Hepatocyte (in vitro differentiated cells): ENCODE data around the gene STARD9. TPM values are rescaled to one million over a fixed set of nuclear protein-coding genes. Genes with fewer than 3 reads are reported as not detected.

Source experiments
- DNase-seq: peaks from one replicate; pipeline ENCODE4 v3.0.0-alpha.2; 2016; ENCODE audit warnings: low spot score
- H2AFZ ChIP-seq: fragments of 200-600 bp; sonication (generic); 2 replicates; pipeline ENCODE4 v1.6.0; 2016; ENCODE audit warnings: antibody characterized with exemption, mild to moderate bottlenecking
- H3K27ac ChIP-seq: fragments of 200-600 bp; sonication (generic); 2 replicates; pipeline ENCODE4 v1.5.1; 2016; ENCODE audit warnings: mild to moderate bottlenecking
- H3K27me3 ChIP-seq: fragments of 200-600 bp; sonication (generic); 2 replicates; pipeline ENCODE4 v1.6.1; 2016
- H3K36me3 ChIP-seq: fragments of 200-600 bp; sonication (generic); replicated peaks from 2 replicates; pipeline ENCODE4 v1.5.1; 2016; ENCODE audit warnings: low read depth; ENCODE audit not compliant: insufficient read depth
- H3K4me1 ChIP-seq: fragments of 200-600 bp; sonication (generic); 2 replicates; pipeline ENCODE4 v1.5.1; 2016; ENCODE audit warnings: mild to moderate bottlenecking, moderate library complexity; ENCODE audit not compliant: insufficient read depth
- H3K4me2 ChIP-seq: fragments of 200-600 bp; sonication (generic); 2 replicates; pipeline ENCODE4 v1.6.0; 2016
- H3K4me3 ChIP-seq: fragments of 200-600 bp; sonication (generic); 2 replicates; pipeline ENCODE4 v1.5.1; 2016; ENCODE audit warnings: mild to moderate bottlenecking
- H3K79me2 ChIP-seq: fragments of 200-600 bp; sonication (generic); 2 replicates; pipeline ENCODE4 v1.6.0; 2017; ENCODE audit warnings: mild to moderate bottlenecking
- H3K9me2 ChIP-seq: fragments of 200-600 bp; sonication (generic); replicated peaks from 2 replicates; pipeline ENCODE4 v1.6.0; 2017; ENCODE audit warnings: mild to moderate bottlenecking; ENCODE audit not compliant: insufficient read depth
- H3K9me3 ChIP-seq: fragments of 200-600 bp; sonication (generic); 2 replicates; pipeline ENCODE4 v1.5.1; 2016; ENCODE audit warnings: low read depth, mild to moderate bottlenecking
- H4K20me1 ChIP-seq: fragments of 200-600 bp; sonication (generic); 2 replicates; pipeline ENCODE4 v1.6.0; 2016; ENCODE audit warnings: mild to moderate bottlenecking; ENCODE audit not compliant: insufficient read depth, poor library complexity, severe bottlenecking
- CTCF ChIP-seq: fragments of 200-600 bp; sonication (generic); IDR thresholded peaks from 2 replicates; pipeline ENCODE4 v1.5.1; 2016; ENCODE audit warnings: antibody characterized with exemption, mild to moderate bottlenecking; ENCODE audit not compliant: poor library complexity
- EZH2 ChIP-seq: fragments of 200-600 bp; sonication (generic); IDR thresholded peaks from 2 replicates; pipeline ENCODE4 v1.6.1; 2016; ENCODE audit warnings: antibody characterized with exemption, mild to moderate bottlenecking, borderline replicate concordance
- EZH2phosphoT487 ChIP-seq: fragments of 200-600 bp; sonication (generic); IDR thresholded peaks from one replicate; pipeline ENCODE4 v1.6.1; 2018; ENCODE audit warnings: antibody characterized with exemption, mild to moderate bottlenecking, low read depth, moderate library complexity; ENCODE audit not compliant: unreplicated experiment, severe bottlenecking
- WGBS: methylation state at CpG from one replicate; pipeline ENCODE4 v1.1.6; 2016; ENCODE audit warnings: low lambda C conversion rate; ENCODE audit errors: missing lambda C conversion rate; 5-methylcytosine and 5-hydroxymethylcytosine counted together
- polyA plus RNA-seq: library from polyadenylated mRNA; unstranded; fragments of >200 nt; fragmentation: Nextera tagmentation; extraction: Ambion mirVana; gene quantifications from 2 replicates; pipeline ENCODE4 v1.2.1, GENCODE V29; 2016
- total RNA-seq: library from RNA; depleted of rRNA; stranded (reverse); fragments of >200 nt; gene quantifications from 2 replicates; pipeline ENCODE4 v1.2.3, GENCODE V29; 2014

The STARD9 gene
- total and polyA plus RNA-seq, 2 experiments from 2014 or later = 0.50 to 3.0 TPM

GRCh38 chr15:42608110-42608531 lies 32.7 kb downstream of the STARD9 start:
- Histone ChIP-seq H4K20me1 (no peaks in the 10 kb centered on the region), H3K4me1 (peaks cover 10% of the 10 kb centered on the region), H3K9me3 (no peaks in the 10 kb centered on the region), H3K4me3 (no peak overlapping the region), H3K36me3 (no peaks in the 10 kb centered on the region), H2AFZ (no peak overlapping the region), H3K79me2 (no peaks in the 10 kb centered on the region), H3K27me3 (no peaks in the 10 kb centered on the region), H3K27ac (no peak overlapping the region), H3K4me2 (no peak overlapping the region), H3K9me2 (no peaks in the 10 kb centered on the region)
- DNase-seq = no peak
- 68% methylated on average over 4 of the region's 4 CpGs for WGBS
- no peak for TF ChIP-seq EZH2
- TF ChIP-seq EZH2phosphoT487 = no peak
- TF ChIP-seq CTCF = no peak

GRCh38 chr15:42608752-42609488 lies 33.5 kb downstream of the STARD9 start:
- no peaks in the 10 kb centered on the region for H3K36me3 ChIP-seq
- no peak overlapping the region for H3K27ac ChIP-seq
- no peaks in the 10 kb centered on the region for H3K9me2 ChIP-seq
- H3K27me3 ChIP-seq = no peaks in the 10 kb centered on the region
- no peaks in the 10 kb centered on the region for H3K79me2 ChIP-seq
- H4K20me1 ChIP-seq = no peaks in the 10 kb centered on the region
- no peaks in the 10 kb centered on the region for H3K9me3 ChIP-seq
- TF ChIP-seq CTCF = no peak
- TF ChIP-seq EZH2phosphoT487 = no peak
- no peak for TF ChIP-seq EZH2
- no peak overlapping the region for H3K4me2 ChIP-seq
- no peak overlapping the region for H2AFZ ChIP-seq
- WGBS = 92% methylated on average over 7 of the region's 7 CpGs
- peaks cover 10% of the 10 kb centered on the region for H3K4me1 ChIP-seq
- no peak for DNase-seq
- no peak overlapping the region for H3K4me3 ChIP-seq

- no peaks in the 10 kb centered on the region for H3K9me3 ChIP-seq
- H3K4me3 ChIP-seq = no peak overlapping the region
- TF ChIP-seq EZH2phosphoT487 = no peak
- TF ChIP-seq EZH2 = no peak
- TF ChIP-seq CTCF = no peak
- no peak for DNase-seq
- no peaks in the 10 kb centered on the region for H3K79me2 ChIP-seq
- H3K4me1 ChIP-seq = peaks cover 3% of the 10 kb centered on the region
- no peaks in the 10 kb centered on the region for H4K20me1 ChIP-seq
- no peak overlapping the region for H2AFZ ChIP-seq
- H3K27me3 ChIP-seq = no peaks in the 10 kb centered on the region
- H3K4me2 ChIP-seq = no peak overlapping the region
- no peak overlapping the region for H3K27ac ChIP-seq
- 45% methylated on average over 1 of the region's 1 CpG for WGBS
- H3K36me3 ChIP-seq = no peaks in the 10 kb centered on the region
- no peaks in the 10 kb centered on the region for H3K9me2 ChIP-seq
Measured at GRCh38 chr15:42611532-42611931, 36.1 kb downstream of the STARD9 start.
